NCI-H446 (cell line): ENCODE measurements around the gene NOX4.
"Not testable (repeated sequence)": the region's sequence is repeated elsewhere in the genome, so short reads cannot be mapped to it uniquely, and the experiment has no call there.

Source experiments
- DNase-seq, 2 experiments: peaks; one replicate each; lab custom pipeline; 2025; lab: John Stamatoyannopoulos, UW

The NOX4 gene

DNA sequence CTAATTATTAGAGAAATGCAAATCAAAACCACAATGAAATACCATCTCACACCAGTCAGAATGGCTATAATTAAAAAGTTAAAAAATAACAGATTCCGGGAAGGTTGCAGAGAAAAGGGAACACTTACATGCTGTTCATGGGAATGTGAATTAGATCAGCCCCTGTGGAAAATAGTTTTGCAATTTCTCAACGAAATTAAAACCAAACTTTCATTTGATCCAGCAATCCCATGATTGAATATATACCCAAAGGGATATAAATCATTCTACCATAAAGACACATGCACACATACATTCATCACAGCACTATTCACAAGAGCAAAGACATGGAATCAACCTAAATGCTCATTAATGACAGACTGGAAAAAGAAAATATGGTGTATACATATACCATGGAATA lies 32.5 kb downstream of the NOX4 start:
- DNase-seq = no peak

DNA sequence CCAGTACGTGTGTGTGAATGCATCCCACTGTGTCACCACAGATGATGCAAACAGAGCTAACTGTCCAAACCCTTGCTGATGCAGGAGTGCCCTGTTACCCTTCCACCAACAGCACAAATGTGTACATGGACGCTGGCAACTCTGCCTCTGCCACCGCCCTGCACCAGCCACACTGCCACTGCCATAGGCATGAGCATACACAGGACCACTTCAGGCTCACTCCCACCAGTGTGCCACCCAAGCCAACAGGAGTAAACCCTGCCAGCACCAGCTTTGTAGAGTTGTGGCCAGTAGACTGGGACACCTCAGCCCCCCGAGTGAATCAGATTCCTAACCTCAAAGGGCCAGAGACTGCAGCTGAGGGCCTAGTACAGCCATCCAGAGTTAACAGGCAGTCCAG lies 34.0 kb downstream of the NOX4 start:
- DNase-seq = no peak

DNA sequence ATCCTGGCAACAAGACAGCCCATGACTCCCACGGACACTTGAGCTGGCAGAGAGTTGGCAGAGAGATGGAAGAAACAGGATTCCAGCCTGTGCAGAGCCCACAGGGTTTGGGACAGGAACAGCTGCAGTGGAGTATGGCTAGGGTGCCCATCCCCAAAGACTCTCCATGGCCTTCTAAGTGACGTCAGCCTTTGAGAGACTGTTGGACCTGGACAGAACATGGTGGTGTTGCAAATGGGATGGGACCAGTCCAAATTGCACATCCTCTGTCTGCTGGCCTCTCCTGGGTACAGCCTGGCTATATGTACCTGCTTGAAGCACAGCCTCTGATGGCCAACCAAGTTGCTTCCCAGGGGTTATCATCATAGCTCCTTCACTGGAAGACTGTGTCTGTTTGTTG lies 34.5 kb downstream of the NOX4 start:
- DNase-seq = no peak

DNA sequence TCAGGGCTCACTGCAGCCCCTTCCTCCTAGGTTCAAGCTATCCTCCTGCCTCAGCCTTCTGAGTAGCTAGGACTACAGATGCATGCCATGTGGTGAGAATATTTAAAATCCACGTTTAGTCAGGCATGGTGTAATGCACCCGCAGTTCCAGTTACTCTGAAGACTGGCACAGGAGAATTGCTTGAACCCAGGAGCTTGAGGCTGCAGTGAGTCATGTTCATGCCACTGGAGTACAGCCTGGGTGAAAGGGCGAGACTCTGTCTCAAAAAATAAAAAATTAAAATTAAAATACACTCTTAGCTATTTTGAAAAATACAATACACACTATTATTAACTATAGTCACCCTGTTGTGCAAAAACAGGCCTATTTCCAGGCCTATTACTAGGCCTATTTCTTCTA lies 38.4 kb downstream of the NOX4 start:
- DNase-seq = no peak

DNA sequence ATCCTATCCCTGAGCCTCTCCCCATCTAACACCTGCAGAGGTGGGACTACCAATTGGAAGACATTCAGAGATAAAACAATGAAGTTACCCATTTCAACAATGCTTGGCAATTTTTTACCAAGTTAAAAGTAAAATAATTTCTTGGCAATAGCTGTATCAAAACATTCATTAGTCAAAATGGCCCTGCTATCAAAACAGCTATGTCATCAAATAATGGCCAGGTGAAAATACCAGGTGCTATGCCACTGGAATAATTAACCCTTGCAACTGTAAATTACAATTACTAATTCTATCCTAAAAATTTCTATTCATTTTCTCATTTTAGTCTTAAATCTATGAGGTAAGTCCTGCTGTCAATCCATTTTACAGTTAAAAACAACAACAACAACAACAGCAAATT lies 43.3 kb downstream of the NOX4 start:
- no peak for DNase-seq

DNA sequence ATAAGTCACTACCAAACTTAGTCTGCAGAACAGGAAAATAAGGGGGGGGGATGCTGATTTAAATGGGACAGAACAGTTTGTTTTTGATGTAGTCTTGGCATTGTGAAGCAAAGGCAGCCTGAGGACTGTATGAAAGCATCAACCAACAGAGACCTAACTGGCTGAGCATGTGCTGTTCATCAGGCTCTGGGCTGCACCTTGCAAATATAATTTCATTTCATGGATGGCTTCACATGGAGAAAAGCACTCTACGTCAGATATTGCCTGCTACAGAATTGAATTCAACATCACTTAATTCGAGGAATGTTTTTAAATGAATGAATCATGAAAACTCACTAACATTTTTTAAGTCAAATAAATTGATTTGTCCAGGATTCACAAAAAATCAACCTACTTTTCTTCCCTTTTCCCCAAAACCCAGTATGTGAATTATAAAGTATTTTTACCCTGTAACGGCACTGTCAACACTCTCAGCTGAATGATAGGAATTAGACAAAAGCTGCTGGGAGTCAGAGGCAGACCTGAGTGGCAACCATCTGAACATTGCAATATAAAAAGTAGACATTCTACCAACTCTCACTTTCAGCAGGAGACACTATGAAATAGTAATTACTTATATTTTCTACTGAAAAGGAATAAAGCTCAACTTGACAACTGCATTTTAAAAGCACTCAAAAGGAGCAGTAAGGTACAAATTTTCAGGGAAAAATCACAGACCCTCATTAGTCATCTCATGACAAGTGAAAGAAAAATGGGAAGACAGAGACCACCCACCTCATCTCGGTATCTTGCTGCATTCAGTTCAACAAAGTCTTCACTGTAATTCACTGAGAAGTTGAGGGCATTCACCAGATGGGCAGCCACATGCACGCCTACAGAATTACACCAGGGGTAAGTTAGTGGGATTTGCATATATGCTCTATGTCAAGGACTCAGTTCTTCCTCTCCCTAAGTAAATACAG lies 47.5 kb downstream of the NOX4 start:
- no peak for DNase-seq

DNA sequence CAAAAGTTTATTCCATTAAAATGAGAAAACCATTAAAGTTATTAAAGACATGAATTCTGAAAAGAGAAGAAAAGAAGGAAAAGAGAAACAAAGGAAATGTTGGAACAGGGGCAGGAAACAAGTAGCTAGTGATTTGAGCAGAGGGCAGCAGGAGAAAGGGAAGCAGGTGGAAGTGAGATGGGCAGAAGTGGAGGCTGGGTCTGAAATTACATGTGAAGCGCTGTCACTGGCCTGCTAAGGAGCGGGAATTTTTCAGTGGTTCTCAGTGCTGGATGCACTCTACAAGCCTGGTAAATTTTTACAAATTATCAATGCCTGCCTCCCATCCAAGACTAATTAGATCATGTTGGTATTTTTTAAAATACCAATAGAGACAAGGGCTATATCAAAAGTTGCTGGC lies 48.4 kb downstream of the NOX4 start:
- DNase-seq = no peak

DNA sequence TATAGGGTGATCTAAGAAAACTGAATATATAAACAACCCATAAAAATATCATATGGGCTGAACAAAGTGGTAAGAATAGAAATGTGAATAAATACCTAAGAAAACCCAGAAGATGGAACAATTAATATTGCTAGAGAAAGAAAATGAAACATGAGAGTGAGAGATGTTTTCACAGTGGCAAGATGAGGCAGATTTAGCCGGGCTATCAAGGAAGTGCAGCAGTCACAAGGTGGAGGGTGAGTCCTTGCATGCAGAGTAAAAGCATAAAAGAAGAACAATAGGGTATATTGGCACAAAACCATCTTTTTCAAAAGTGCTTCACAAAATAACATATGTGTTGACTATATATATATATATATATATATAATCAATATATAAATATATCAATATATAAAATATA lies 49.6 kb downstream of the NOX4 start:
- DNase-seq = no peak

DNA sequence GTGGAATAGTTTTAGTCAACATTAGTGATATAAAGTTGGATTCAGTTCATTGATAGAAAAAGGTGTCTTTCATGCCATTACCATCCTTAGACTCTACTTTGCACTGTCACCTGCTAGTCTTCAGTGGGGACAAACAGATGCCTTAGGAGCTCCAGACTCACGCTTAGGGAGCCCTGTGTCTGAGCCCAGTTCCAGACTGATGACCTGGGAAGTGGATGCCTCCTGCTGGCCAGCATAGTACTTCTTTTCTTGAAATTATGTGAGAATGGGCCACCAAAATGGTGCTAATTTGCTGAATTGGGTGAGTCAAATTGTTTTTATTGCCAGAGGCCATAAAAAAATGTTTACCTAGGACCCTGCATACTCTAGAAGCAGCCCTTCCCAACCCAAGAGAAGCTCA lies 53.9 kb downstream of the NOX4 start:
- no peak for DNase-seq

DNA sequence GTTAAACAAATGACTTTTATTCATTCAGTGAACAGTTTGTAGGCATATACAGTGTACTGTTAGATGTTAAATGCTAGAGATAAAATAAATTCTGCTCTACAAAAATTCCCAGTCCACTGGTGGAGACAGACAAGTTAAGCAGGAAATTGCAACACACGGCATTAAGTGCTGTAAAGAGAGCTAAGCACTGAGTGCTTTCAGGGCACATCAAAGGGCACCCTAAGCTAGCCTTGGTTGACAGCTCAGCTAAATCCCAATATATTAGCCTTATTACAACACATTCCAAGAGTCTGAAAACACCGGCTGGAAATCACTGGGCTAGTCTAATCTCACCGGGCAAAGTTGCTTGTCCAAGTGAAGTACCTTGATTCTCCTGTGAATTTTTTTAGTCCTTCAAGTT lies 55.1 kb downstream of the NOX4 start:
- DNase-seq = no peak

DNA sequence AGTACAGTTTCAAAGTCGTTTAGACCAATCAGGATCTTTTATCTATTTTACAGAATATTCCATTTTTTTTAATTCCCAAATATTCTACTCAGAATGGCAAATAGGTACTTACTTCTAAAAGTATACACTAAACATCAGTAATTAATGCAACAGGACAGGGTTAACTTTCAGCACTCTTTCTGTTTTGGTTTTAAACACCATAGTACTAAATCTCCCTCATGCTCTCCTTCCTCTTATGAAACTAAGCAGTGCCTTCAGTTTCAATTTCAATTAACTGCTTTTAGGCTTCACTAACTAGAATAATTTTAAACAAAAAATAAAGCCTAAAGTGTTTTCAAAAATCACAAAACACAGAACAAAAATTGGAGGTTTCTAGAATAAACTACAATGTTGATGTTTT lies 57.9 kb downstream of the NOX4 start:
- no peak for DNase-seq

DNA sequence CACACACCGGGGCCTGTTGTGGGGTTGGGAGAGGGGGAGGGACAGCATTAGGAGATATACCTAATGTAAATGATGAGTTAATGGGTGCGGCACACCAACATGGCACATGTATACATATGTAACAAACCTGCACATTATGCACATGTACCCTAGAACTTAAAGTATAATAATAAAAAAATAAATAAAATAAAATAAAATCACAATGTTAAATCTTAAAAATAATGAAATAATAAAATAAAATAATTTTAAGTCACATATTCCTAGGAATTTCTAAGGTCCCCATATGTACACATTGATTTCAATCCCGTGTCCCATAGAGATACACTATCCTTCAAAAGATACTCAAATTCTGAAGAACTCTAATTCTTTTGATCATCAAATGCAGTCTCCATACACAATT lies 59.0 kb downstream of the NOX4 start:
- not testable (repeated sequence) for DNase-seq

DNA sequence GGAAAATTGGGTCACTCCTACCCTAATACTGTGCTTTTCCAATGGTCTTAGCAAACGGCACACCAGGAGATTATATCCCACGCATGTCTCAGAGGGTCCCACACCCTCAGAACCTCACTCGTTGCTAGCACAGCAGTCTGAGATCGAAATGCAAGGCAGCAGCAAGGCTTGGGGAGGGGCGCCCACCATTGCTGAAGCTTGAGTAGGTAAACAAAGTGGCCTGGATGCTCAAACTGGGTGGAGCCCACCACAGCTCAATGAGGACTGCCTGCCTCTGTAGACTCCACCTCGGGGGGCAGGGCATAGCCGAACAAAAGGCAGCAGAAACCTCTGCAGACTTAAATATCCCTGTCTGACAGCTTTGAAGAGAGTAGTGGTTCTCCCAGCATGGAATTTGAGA lies 64.7 kb downstream of the NOX4 start:
- not testable (repeated sequence) for DNase-seq

DNA sequence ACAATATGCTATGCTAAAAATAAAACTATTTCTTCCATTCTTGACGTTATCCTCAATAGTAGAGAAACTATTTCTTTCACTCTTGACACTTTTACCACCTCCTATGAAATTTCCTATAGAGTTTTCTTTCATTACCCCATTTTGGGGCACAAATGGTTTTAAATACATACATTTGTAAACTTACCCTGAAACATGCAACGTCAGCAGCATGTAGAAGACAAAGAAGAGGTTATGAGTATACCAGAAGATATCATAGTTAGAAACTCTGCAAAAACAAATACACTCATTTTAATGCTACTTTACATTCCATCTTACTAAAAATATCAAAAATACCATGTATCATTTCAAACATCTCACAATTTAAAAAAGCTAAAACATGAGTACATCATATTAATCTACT lies 69.5 kb downstream of the NOX4 start:
- no peak for DNase-seq

DNA sequence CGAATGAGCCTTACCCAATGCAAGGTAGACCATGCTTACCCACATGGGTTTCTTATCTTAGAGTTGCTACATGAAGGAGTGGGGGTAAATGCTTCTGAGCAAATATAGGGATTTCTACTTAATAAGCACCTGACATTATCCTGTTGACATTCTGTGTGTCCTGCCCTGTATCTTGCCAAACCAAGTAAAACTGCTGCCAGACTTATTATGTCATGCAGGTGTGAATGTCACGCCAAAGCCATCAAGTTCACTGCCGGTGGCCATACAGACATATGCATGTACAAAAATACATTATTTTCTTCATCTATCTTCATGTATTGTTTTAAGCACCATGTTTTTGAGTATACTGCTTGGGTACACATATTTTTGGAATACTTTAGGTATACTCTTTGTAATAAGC lies 70.2 kb downstream of the NOX4 start:
- DNase-seq = no peak

DNA sequence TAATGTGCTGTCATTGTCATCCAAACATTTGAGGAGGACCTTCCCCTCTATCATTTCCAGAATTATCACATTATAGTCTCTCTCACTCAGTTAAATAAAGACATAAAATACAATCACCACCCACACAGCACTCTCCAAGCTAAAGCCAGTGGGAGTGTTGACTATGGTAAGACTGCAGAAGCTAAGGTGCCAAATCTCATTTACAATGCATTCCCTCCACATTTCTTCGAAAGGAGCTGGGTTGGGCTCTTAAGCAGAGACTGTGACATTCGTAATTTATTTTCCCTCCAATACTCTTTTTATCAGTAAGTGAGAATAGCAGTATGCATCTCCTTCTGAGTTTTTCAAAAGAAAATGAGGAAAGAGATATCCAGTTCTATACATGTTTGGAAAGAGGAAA lies 74.2 kb downstream of the NOX4 start:
- no peak for DNase-seq

DNA sequence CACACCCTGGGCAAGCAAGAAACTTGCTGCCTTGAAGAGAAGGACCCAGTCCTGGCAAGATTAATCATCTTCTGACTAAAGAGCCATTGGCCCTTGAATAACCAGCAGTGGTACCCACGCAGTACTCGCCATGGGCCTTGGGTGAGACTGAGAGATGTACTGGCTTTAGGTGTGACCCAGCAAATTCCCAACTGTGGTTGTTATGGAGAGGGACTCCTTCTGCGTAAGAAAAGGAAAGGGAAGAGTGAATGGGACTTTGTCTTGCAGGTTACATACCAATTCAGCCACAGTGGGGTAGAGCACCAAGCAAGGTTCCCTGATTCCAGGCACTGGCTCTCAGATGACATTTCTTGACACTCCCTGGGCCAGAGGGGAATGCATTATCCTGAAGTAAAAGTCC lies 80.1 kb downstream of the NOX4 start:
- DNase-seq = not testable (repeated sequence)

DNA sequence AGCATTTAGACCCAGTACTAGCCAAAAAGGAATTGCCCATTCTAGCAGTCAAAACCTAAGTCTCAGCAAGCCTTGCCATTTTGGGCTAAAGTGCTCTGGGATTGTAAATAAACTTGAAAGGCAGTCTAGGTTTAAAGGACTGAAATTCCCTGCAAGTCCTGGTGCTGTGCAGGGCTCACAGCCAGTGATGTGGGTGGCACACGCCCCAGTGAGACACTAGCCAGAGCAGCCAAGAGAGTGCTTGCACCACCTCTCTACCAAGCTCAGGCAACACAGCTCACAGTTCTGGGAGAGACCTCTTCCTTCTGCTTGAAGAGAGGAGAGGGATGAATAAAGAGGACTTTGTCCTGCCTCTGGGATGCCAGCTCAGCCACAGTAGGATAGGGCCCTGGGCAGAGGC lies 80.5 kb downstream of the NOX4 start:
- not testable (repeated sequence) for DNase-seq

DNA sequence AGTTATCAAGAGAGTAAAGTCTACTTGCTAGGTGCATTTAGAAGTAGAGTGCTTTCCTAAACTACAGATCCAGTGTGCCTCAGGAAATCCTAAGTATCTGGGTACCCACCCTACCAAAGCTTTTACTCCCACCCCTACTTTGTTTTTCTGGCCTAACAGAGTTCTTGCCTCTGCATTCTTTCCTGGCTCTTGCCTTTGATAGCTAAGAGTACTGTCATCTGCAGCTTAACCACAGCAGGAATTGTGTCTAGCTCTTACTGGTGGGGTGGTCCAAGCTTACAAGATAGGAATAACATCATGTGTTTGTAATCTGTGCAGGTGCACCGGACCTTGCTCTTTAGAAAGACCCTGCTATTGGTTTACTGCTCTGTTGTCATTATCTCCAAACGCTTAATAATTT lies 82.7 kb downstream of the NOX4 start:
- DNase-seq = not testable (repeated sequence)

DNA sequence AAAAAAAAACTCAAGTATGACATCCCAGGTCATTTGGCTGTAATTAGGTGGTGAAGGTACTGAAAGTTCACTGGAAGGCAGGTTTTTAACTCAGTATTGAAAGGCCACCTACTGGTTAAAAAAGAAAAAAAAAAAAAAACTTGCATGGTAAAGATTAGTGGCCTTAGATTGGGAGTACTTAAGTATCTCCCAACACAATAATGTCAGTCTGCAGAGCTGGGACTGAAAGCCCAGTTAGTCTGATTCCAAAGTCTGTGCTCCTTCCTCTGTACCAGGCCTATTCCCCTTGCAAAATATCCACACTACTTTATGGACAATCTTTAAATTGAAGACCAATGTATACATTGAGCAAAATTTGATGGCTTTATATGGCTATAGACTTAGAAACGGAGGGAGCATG lies 85.5 kb downstream of the NOX4 start:
- DNase-seq = peak in 1 of 2 experiments; percentile 8

DNA sequence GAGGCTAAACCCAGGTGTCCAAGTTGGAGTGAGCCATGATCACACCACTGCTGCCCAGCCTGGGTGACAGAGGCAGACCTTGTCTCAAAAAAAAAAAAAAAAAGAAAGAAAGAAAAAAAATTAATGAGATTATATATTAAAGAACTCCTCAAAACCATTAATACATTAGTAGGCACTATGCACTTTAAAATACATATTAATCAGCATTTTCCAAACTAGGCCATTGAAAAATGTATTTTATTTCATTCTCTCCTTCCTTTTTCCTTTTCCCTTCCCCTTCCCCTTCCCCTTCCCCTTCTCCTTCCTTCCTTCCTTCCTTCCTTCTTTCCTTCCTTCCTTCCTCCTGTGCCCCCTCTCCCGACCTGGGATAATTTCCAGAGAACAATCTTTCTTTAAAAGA lies 99.5 kb downstream of the NOX4 start:
- not testable (repeated sequence) for DNase-seq

DNA sequence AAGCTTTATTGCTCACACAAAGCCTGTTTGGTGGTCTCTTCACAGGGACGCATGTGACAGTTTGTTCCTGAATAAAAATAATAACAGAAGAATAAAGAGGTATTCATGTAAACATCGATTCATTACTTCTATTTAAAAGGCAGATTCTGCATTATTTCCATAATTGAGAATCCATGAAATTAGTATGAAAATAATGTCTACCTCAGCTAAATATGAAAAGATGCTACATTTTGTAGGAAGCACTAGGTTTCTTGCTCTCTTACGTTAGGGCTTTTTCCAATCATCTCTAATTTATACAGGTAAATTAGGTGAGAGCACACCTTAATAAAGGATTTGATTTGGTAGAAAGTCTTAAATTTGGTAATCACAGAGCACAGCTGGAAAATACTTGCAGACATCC lies 103.7 kb downstream of the NOX4 start:
- DNase-seq = not testable (repeated sequence)

DNA sequence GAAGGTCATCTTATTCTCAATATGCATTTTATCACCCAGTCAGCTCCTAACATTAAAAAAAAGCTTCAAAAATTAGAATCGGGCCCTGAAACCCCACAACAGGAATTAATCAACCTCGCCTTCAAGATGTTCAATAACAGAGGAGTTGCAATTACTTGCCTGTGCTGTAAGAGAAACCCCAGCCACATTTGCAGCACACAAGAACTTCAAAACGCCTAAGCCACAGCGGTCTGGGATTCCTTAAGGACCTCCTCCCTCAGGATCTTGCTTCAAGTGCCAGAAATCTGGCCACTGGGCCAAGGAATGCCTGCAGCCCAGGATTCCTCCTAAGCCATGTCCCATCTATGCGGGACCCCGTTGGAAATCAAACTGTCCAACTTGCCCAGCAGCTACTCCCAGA lies 108.2 kb downstream of the NOX4 start:
- DNase-seq = not testable (repeated sequence)

DNA sequence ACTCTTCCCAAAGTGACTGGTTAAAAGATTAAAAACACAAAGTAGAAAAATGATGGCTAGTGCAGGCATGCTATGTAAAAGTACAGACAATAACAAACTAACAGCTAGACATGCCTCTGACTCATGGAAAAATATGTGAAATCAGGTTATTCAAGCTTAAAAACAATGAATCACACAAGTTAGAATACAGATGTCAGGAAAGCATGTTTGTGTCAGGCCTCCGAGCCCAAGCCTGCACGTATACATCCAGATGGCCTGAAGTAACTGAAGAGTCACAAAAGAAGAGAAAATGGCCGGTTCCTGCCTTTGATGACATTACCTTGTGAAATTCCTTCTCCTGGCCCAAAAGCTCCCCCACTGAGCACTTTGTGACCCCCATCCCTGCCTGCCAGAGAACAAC lies 110.1 kb downstream of the NOX4 start:
- DNase-seq = peak in 1 of 2 experiments; percentile 37
